Purkinje cell (primary cell): ENCODE data around the gene NHLRC4. TPM values are rescaled to one million over a fixed set of nuclear protein-coding genes. Genes with fewer than 3 reads are reported as not detected.

Source experiments
- polyA plus RNA-seq: library from polyadenylated mRNA; unstranded; fragments of >200 nt; fragmentation: Nextera tagmentation; gene quantifications from 2 replicates; pipeline ENCODE4 v1.2.1, GENCODE V29; 2014

Gene NHLRC4, protein sequence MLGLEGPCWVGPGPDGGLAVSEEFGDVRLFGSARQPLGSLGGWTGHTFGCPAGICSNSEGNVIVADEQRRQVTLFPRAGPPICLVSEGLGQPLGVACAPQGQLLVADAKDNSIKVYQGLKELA
- polyA plus RNA-seq: not detected in 2 replicates

DNA sequence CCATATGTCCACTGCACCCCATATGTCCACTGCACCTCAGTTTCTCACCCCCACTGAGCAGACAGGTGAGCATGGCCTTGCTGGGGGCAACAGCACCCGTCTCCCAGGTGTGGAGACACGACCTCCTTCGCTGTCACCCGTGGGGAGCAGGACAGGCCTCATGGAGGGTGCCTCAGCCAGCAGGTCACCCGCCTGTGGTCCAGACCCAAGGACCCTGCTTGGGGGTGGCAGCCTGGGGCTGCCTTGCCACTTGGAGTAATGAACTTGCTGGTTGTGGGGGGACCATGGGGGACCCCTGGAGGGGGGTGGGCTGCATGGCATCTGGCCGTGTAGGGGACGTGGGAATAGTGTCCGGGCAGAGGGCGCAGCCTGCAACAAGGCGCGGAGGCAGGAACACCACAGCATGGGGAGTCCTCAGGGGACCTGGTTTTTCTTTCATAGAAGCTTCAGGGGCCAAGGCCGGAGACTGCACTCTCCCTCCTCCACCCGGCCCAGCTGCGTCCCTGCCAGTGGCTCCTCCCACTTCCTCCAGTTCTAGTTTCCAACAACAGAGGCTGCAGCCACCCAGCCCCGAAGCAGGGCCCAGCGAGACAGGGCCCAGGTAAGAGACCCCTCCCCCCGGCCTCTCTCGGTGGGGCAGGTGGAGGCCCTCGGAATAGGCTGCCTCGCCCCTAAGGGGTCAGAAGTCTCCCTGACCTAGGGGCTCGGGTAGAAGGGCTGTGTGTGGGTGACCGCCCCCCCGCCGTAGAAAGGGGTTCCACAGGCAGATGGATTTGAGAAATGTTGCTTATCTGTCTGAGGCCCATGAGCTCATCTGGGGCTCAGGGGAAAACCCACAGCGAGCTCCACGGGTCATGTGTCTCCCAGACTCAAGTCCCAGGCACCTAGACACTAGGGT lies at the start of gene NHLRC4:
Gene NHLRC4, plus strand, starts transcription at position 531 of the 898 bp plus-strand sequence. CDS start 1,043 bp downstream, outside the sequence.

DNA sequence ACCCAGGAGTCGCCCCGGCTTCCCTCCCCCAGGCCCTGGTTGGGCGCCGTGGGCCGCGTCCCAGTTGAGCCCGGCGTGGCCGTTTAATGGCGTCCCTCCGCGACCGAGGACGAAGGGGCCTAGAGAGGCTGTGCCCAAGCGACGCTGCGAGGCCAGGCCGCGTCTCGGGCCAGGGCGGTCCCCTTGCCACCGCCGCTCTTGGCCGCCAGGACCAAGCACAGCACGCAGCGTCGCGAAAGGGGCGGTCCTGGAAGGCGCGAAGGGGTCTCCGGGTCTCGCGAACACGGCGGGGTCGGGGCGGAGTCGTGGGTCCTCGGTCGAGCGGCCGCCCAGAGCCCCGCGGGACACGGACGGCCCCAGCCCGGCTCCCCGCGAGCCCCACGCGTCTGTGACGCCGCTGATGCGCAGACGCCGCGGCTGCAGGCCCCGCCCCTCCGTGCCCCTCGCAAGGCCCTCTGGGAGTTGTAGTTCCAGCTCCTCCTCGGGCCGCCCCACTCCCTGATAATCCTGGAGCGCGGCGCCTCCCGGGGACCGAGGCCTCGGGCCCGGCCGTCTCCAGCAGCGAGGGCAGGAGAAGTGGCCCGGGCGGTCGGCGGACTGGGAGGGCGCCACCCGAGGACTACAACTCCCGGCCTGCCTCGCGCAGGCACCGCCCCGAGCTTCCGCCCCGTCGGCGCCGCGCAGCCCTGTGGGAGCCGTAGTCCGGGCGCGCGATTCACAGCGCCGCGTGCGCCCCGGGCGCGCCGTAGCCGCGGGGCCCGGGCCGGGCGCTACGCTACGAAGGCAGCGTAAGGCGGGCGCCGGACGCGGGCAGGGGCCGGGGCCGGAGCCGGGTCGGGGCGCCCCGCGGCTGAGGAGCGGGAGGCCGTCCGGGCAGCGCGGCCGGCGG lies 39.5 kb upstream of the NHLRC4 start, which contains the start of gene CAPN15:
Gene CAPN15, plus strand, starts transcription at position 698 of the 889 bp plus-strand sequence. CDS start 19,127 bp downstream, outside the sequence.

DNA sequence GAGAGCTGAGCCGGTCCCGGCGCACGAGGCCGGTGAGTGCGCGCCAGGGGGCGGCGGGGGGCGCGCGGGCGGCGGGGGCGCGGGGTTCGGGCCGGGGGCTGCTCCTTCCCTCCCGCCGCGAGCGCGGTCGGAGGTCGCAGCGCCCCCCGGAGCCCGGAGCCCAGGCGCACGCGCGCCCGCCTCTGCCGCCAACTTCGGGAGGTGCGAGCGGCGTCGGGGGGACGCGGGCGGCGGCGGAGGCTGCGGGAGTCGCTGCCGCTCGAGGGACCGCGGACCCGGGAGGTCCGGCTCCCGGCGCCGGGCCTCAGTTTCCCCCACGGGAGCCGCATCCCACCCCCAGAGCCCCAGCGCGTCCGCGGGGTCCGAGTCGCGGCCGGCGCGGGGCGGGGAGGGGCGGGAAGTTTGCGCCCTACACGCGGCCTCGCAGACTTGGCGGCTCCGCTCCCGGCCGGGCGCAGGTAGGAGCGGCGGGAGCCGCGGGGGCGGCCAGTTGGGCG lies 6.6 kb upstream of the NHLRC4 start, which contains the start of gene PRR35:
Gene PRR35, plus strand, starts transcription at position 191 of the 497 bp plus-strand sequence. CDS start 2,901 bp downstream, outside the sequence.

DNA sequence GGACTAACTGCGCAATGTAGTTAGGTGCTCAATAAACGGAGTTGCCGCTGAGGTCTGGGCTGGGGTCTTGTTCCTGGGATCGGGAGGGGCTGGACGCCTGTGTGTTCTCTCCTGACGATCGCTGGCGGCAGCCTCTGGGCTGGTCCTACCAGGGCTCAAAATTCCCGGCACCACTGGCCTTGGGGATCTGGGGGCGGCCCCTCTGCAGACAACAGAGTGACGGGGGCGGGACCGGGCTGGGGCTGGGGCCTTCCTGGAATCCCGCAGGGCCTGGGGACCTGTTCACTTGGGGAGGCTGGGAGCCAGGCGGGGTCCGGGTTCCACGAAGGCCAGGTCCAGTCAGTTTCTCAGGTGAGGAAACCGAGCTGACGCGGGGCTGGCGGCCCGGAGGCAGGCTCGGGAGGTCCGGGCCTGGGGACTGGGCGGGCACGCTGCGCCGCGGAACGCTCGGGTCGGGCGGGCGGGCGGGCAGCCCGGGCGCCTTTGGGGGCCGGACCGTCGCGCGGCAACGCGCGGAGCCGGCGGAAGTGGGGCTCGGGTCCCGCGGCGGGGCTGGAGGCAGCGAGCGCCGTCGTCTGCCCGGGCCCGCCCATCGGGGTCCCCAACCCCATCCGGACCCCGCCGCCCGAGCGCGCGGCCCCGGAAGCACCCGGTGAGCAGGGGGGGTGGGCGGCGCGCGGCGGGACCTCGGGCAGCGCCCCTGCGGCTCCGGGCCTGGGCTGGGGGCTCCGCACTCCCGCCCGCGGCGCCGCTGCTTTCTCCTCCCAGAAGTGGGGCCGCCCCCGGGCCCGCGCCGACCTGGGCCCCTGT lies 2.8 kb downstream of the NHLRC4 start, which contains the start of gene PIGQ:
Gene PIGQ, plus strand, starts transcription at position 524 of the 810 bp plus-strand sequence. CDS start 4,107 bp downstream, outside the sequence.

DNA sequence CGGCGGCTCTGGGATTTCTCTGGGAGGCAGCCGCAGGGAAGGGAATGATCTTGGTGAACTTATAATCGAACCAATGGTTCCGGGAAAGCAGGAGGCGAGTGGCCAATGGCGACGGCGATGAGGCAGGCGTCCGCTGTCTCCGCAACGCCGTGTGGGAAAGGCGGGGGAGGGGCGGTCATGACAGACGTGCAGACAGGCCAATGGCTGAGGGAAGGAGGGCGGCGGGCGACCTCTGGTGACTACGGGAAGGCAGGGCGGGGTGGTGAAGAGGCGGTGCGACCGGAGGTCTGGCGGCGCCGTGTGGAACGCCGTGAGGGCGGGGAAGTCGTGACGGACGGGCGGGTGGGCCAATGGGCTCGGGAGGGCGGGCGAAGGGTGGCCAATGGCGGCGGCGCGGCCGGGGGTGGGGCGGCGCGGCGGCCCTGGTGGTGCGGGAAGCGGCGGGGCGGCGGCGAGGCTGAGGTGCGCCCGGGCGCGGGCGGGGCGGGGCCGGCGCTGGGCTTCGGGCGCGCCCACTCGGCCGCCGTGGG lies 22.9 kb downstream of the NHLRC4 start, which contains the start of gene RAB40C:
Gene RAB40C, plus strand, starts transcription at position 409 of the 530 bp plus-strand sequence. CDS start 226 bp downstream, outside the sequence.

Other genes starting within 250 kb of the NHLRC4 start
- gene AXIN1, start 214.3 kb upstream of the NHLRC4 start, polyA plus RNA-seq: 0.25 and 0.26 TPM in 2 replicates
- gene MRPL28, start 196.5 kb upstream of the NHLRC4 start, polyA plus RNA-seq: 10.1 and 15.9 TPM in 2 replicates
- 0.07 and 0.27 TPM in 2 replicates for gene PGAP6, start 185.0 kb upstream of the NHLRC4 start, polyA plus RNA-seq
- gene NME4, start 169.8 kb upstream of the NHLRC4 start, polyA plus RNA-seq: 3.8 and 4.8 TPM in 2 replicates
- 3.3 and 5.9 TPM in 2 replicates for gene DECR2, start 165.1 kb upstream of the NHLRC4 start, polyA plus RNA-seq
- 1.1 and 1.6 TPM in 2 replicates for gene RAB11FIP3, start 141.4 kb upstream of the NHLRC4 start, polyA plus RNA-seq
- gene CAPN15, start 39.3 kb upstream of the NHLRC4 start, polyA plus RNA-seq: 0.31 and 0.76 TPM in 2 replicates
- gene PRR35, start 6.6 kb upstream of the NHLRC4 start, polyA plus RNA-seq: not detected in 2 replicates
- 0.84 and 1.6 TPM in 2 replicates for gene PIGQ, start 3.0 kb downstream of the NHLRC4 start, polyA plus RNA-seq
- 0.60 and 4.0 TPM in 2 replicates for gene RAB40C, start 23.1 kb downstream of the NHLRC4 start, polyA plus RNA-seq
- gene WFIKKN1, start 64.0 kb downstream of the NHLRC4 start, polyA plus RNA-seq: 0.16 and 0.27 TPM in 2 replicates
- gene METTL26, start 69.3 kb downstream of the NHLRC4 start, polyA plus RNA-seq: 32.5 and 32.9 TPM in 2 replicates
- 3.1 and 7.9 TPM in 2 replicates for gene MCRIP2, start 74.8 kb downstream of the NHLRC4 start, polyA plus RNA-seq
- gene WDR90, start 82.4 kb downstream of the NHLRC4 start, polyA plus RNA-seq: 1.5 and 2.0 TPM in 2 replicates
- gene RHOT2, start 101.1 kb downstream of the NHLRC4 start, polyA plus RNA-seq: 7.1 and 8.1 TPM in 2 replicates
- 0.89 and 2.3 TPM in 2 replicates for gene RHBDL1, start 108.7 kb downstream of the NHLRC4 start, polyA plus RNA-seq
- 61.7 and 72.9 TPM in 2 replicates for gene STUB1, start 113.4 kb downstream of the NHLRC4 start, polyA plus RNA-seq
- 7.3 and 7.9 TPM in 2 replicates for gene JMJD8, start 117.3 kb downstream of the NHLRC4 start, polyA plus RNA-seq
- 0.24 and 0.59 TPM in 2 replicates for gene WDR24, start 123.4 kb downstream of the NHLRC4 start, polyA plus RNA-seq
- gene FBXL16, start 138.8 kb downstream of the NHLRC4 start, polyA plus RNA-seq: 8.0 and 22.9 TPM in 2 replicates
- 0.09 and 0.34 TPM in 2 replicates for gene METRN, start 148.1 kb downstream of the NHLRC4 start, polyA plus RNA-seq
- gene ANTKMT, start 154.1 kb downstream of the NHLRC4 start, polyA plus RNA-seq: 8.9 and 12.8 TPM in 2 replicates
- not detected in 2 replicates for gene CCDC78, start 159.4 kb downstream of the NHLRC4 start, polyA plus RNA-seq
- gene HAGHL, start 160.1 kb downstream of the NHLRC4 start, polyA plus RNA-seq: 0.38 and 3.0 TPM in 2 replicates
- gene CIAO3, start 174.0 kb downstream of the NHLRC4 start, polyA plus RNA-seq: 1.2 and 3.4 TPM in 2 replicates
- not detected in 2 replicates for gene MSLN, start 193.7 kb downstream of the NHLRC4 start, polyA plus RNA-seq
- 2.8 and 5.1 TPM in 2 replicates for gene RPUSD1, start 221.4 kb downstream of the NHLRC4 start, polyA plus RNA-seq
- 0.39 and 1.4 TPM in 2 replicates for gene CHTF18, start 221.6 kb downstream of the NHLRC4 start, polyA plus RNA-seq
- 2,278 and 2,470 TPM in 2 replicates for gene GNG13, start 233.7 kb downstream of the NHLRC4 start, polyA plus RNA-seq